Chondrocyte (in vitro differentiated cells): ENCODE results near the gene GDPD5. TPM values are rescaled to one million over a fixed set of nuclear protein-coding genes. Genes with fewer than 3 reads are reported as not detected.

Experiments used
- DNase-seq: peaks from one replicate; pipeline ENCODE4 v3.0.0; 2021; ENCODE audit warnings: mixed read lengths, low spot score
- H3K27ac Mint-ChIP-seq: one replicate; pipeline ENCODE4 v1.8.0; 2021; ENCODE audit warnings: mild to moderate bottlenecking, moderate library complexity, mixed read lengths; ENCODE audit not compliant: unreplicated experiment
- H3K27me3 Mint-ChIP-seq: 2 replicates; pipeline ENCODE4 v1.8.0; 2021; ENCODE audit warnings: low read depth, mixed read lengths
- H3K36me3 Mint-ChIP-seq: 2 replicates; pipeline ENCODE4 v1.8.0; 2021; ENCODE audit warnings: low read depth, mixed read lengths
- H3K4me1 Mint-ChIP-seq: 2 replicates; pipeline ENCODE4 v1.8.0; 2021; ENCODE audit warnings: low read depth, mild to moderate bottlenecking, mixed read lengths
- H3K4me3 Mint-ChIP-seq: one replicate; pipeline ENCODE4 v1.8.0; 2021; ENCODE audit warnings: mild to moderate bottlenecking, moderate library complexity, mixed read lengths; ENCODE audit not compliant: unreplicated experiment
- H3K9me3 Mint-ChIP-seq: 2 replicates; pipeline ENCODE4 v1.8.0; 2021; ENCODE audit warnings: low read depth, mixed read lengths
- CTCF ChIP-seq: fragments of 200-600 bp; sonication (generic); IDR thresholded peaks from 2 replicates; pipeline ENCODE4 v1.5.0; 2021; ENCODE audit warnings: antibody characterized with exemption, mild to moderate bottlenecking, moderate library complexity
- total RNA-seq: library from RNA; stranded (reverse); gene quantifications from 3 replicates; pipeline ENCODE4 v1.2.1, GENCODE V29; 2021

GDPD5 gene
- total RNA-seq, 1 donor from 2014 or later: 12.6 TPM

GRCh38 chr11:75565221-75565814 is 39.6 kb upstream of the GDPD5 start:
- Mint-ChIP-seq H3K9me3 (no peaks in the 10 kb centered on the region), H3K4me3 (peak overlapping the region; percentile 99), H3K36me3 (peaks cover 34% of the 10 kb centered on the region), H3K4me1 (peaks cover 59% of the 10 kb centered on the region), H3K27ac (peak overlapping the region; percentile 99), H3K27me3 (no peaks in the 10 kb centered on the region)
- no peak for TF ChIP-seq CTCF
- DNase-seq: no peak

GRCh38 chr11:75563978-75564552 is 38.3 kb upstream of the GDPD5 start:
- TF ChIP-seq CTCF: peak; percentile 81
- H3K27me3 Mint-ChIP-seq: no peaks in the 10 kb centered on the region
- H3K4me1 Mint-ChIP-seq: peaks cover 72% of the 10 kb centered on the region
- H3K36me3 Mint-ChIP-seq: peaks cover 33% of the 10 kb centered on the region
- peak overlapping the region; percentile 99 for H3K4me3 Mint-ChIP-seq
- H3K27ac Mint-ChIP-seq: peak overlapping the region; percentile 99
- no peaks in the 10 kb centered on the region for H3K9me3 Mint-ChIP-seq
- DNase-seq: no peak

GRCh38 chr11:75563501-75563977 is 37.8 kb upstream of the GDPD5 start:
- H3K4me3 Mint-ChIP-seq: peak overlapping the region; percentile 99

GRCh38 chr11:75562836-75563484 is 37.2 kb upstream of the GDPD5 start:
- no peak for TF ChIP-seq CTCF
- peaks cover 74% of the 10 kb centered on the region for H3K4me1 Mint-ChIP-seq
- DNase-seq: no peak

More at GRCh38 chr11:75563501-75563977, 37.8 kb upstream of the GDPD5 start:
- no peak for DNase-seq
- Mint-ChIP-seq H3K4me1 (peaks cover 74% of the 10 kb centered on the region), H3K27ac (peak overlapping the region; percentile 99), H3K36me3 (peaks cover 28% of the 10 kb centered on the region), H3K9me3 (no peaks in the 10 kb centered on the region), H3K27me3 (no peaks in the 10 kb centered on the region)
- TF ChIP-seq CTCF: no peak

GRCh38 chr11:75562048-75562835 is 36.5 kb upstream of the GDPD5 start, which contains the start of gene SERPINH1:
TSS of gene SERPINH1 (plus strand) at chr11:75562253. CDS start at chr11:75566350, 4,097 bp downstream.
- Mint-ChIP-seq H3K27ac (peak within 1 kb of the TSS; percentile 99), H3K36me3 (peaks cover 20% of the 10 kb centered on the region), H3K4me3 (peak within 1 kb of the TSS; percentile 99), H3K9me3 (no peaks in the 10 kb centered on the region), H3K27me3 (no peaks in the 10 kb centered on the region), H3K4me1 (peaks cover 75% of the 10 kb centered on the region)
- no peak for DNase-seq
- TF ChIP-seq CTCF: no peak

More at GRCh38 chr11:75562836-75563484, 37.2 kb upstream of the GDPD5 start:
- peaks cover 24% of the 10 kb centered on the region for H3K36me3 Mint-ChIP-seq
- H3K27ac Mint-ChIP-seq: peak overlapping the region; percentile 99
- H3K9me3 Mint-ChIP-seq: no peaks in the 10 kb centered on the region
- no peaks in the 10 kb centered on the region for H3K27me3 Mint-ChIP-seq
- peak overlapping the region; percentile 99 for H3K4me3 Mint-ChIP-seq
